ENCODE results near the gene KDELR3.

Gene KDELR3

DNA sequence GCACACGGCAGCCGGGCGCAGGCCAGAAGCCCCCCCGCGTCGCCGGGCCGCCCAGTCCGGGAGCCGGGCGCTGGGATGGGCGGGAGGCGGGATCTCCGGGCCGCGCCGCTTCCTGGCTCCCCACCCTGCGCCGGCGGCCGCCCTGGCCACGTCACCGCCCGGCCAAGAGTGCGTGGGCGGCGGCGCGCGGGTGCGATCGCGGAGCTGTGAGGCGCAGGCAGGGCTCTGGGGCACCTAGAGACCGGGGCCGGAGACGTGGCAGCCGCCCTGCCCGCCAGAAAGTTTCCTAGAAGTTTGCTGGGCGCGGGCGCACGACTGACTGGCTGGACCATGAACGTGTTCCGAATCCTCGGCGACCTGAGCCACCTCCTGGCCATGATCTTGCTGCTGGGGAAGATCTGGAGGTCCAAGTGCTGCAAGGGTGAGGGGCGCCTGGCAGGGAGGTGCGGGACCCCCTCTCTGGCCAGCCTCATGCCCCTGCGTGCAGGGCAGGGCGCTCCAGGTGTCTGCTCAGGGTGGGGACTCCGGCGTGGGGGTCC is at the start of gene KDELR3:
Gene KDELR3 (plus strand): TSS at position 193 of the 539 bp plus-strand sequence. CDS start 138 bp downstream, at position 331.
- no peak for FAIRE-seq

DNA sequence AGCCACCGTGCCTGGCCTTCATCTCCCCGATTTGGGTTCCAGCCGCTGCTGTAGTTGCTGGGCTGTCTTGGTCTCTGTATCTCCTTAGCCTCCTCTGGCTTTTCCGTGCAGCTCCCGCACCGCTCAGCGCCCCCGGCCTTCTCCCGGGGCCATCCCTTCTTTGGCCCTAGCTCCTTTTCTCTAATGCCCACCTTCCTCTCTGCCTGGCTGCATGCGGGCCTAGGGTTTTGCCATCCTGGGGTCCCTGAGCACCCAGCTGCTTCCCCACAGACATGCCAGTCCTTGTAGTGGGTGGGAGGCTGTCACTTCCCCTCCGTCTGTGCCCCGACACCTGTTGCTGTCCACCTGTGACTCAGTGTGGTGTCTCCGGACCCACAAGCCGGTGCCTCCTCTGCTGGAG is 49.3 kb upstream of the KDELR3 start:
- FAIRE-seq, result no peak

DNA sequence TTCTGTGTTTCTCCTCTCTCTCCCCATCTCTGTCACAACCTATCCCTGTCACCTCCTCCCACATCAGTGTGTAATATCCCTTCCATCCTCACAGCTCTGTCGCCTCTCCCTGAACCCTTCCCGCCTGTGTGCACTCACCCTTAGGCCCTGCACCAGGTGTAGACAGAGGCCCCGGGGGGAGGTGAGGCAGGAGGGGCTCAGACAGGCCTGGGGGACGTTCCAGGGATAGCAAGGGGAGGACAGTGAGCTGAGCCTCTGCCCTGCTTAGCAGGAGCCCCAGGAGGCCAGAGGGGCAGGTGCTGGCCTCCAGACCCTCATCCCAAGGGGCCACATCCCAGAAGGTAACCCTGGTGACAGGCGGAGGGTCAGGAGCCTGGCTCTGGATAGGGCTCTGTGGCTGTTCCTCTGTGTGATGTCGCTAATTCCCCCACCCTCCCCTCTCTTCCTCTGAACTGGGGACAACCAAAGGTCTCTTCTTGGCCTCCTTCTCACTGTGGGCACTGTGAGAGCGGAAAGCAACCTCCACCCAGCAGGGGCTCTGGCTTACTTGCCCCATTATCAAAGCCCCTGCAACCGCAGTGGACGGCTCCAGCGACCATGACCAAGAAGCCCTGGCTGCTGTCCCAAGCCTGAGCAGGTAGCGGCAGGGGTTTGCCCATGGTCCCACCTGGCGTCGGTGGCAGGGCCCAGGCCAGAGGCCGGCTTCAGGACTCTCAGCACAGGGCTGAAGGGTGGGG is 48.6 kb upstream of the KDELR3 start:
- FAIRE-seq, result no peak

DNA sequence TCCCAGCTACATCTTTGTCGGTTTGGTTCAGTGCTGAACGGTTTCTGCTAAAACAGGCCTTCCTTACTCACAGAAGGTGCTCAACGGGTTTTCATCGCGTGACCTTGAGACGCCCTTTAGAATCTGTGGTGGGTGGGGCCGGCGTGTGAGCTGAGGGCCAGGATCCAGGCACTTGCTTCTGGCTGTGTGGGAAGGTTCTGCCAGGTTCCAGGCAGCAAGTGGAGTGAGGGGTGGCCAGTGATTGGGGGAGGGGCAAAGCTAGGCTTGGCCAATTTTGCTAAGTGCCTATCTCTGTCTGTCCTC is 48.1 kb upstream of the KDELR3 start:
- no peak for FAIRE-seq

DNA sequence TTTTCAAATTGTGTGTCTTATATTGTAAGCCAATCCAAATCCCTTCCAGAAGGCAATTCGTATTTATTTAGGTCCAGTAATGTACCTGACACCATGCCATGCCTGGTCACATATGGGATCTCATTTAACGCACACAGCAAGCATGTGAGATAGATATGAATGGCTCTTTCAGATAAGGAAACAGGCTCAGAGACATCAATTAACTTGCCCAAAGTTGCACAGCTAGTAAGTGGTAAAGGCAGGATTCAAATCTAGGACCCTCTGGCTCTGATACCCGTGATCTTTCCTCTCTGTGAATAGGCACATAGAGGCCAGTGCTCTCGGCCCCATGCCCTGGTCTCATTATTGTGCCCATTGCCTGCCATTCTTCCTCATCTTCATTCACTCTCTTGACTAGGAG is 47.2 kb upstream of the KDELR3 start:
- no peak for FAIRE-seq

DNA sequence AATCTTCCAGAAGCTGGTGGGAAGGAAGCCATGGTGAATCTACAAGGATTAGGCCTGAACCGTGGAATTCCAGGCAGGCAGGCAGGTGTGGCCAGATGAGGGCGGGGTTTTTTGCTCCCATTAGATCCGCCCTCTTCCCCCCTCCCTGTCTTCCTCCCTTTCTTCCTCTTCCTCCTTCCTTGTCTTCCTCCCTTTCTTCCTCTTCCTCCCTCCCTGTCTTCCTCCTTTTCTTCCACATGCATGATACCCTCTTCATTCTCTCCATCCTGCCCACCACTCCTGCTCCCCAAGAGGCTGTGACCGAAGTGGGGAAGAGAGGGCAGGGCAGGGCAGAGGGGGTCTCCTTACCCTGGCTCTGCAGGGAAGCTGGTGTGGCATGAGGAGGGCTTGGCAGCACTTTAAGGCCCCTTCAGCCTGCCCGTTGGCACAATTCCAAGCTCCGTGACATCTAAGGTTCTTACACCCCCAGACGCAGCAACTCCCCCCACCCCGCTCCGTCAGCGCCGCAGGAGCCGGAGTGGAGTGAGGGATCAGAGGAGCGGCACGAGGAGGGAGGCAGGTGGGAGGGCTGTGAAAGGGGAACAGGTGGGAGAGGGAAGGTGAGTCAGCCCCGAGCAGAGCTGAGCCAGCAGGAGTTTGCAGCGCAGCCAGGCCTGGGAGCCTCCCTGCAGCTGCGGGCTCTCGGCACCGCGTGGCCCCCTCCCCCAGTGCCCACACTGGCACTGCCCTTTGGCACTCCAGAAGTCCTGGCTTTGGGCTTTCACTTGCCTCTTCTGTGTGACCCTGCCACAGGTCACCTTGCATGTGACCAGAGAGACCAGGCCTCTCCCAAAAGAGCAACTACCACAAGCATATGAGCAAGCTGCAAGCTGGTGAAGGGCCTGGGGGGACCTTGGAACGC is 45.0 kb upstream of the KDELR3 start:
- no peak for FAIRE-seq

DNA sequence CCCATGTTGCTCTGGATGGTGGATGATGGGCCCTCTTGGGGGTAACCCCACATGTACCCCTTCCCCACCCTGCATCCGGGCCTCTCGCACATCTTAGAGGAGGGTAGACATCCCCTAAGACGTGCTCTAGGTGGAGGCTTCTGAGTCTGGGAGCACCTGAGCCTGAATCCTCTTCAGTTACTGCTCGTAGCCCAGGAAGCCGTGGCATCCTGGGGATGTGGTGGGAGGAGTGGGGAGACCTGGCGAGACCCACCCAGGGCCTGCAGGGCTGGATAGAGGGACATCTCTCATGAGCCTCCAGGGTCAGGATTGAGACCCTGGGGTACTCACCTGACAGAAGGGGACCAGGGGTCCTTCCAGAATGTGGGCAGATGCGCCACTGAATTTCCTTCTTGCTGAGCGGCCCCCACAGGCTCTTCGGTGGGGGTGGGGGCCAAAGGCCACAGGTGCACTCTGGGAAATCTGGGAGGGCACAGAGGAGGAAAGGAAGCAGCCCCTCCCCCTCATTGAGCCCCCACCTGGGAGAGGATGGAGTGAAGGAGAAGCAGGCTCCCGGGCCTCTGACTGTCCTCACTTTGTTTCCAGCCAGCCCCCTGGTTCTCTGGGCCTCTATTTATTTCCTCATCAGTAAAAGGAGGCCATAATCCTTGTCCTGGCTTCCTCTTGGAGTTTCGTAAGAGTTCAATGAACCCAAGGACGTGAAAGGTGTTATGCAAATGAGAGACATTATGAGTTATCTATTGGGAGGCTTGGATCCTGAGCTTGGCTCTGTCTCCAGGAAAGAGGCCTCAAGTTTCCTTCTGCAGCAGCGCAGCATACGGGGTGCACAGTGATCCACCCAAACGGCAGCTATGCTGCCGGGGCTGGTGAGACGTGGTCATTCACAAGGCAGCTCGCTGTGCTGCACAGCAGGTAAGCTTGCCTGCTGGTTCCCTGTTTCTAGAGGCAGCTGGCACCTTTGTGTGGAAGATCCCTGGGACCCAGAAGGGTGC is 44.1 kb upstream of the KDELR3 start:
- FAIRE-seq, result no peak

DNA sequence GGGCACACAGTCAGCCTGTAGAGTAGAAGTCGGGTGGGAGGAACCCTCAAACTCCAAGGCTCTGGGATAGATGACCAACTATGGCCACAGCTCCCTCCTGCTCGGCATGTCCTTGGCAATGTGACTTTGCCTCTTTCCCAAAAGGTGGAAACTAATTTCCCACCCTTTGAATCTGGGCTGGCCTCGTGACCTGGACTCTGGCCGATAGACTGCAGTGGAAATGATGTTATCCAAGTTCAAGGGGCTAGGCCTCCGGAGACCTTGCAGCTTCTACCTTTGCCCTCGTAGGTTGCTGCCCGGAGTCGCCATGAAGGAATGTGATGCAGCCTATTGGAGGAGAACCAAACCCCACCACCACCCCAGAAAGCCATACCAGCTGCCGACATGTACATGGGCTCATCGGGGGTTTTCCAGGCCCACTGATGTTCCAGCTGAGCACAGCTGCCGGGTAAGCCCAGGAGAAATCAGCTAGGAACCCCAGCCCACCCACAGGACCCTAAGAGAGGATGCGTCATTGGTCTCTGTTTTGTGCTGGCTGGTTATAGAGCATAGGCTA is 43.3 kb upstream of the KDELR3 start:
- no peak for FAIRE-seq

DNA sequence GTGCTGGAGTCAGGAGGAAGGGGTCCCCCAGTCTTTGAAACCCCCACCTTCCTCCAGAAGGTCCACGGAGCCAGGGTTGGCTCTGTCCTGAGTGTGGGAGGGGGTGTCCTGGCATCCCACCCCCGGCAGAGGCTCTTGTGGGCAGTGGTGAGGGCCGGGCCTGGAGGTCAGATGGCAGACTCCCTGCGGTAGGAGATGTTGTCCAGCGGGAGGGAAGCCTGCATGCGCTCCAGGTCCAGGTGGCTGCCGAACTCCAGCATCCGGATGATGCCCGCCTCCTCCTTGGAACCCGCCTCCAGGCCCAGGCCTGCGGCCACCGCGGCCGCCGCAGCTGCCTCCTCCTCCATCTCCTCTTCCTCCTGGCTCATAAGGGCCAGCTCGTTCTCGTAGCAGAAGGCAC is 41.3 kb upstream of the KDELR3 start:
- no peak for FAIRE-seq

DNA sequence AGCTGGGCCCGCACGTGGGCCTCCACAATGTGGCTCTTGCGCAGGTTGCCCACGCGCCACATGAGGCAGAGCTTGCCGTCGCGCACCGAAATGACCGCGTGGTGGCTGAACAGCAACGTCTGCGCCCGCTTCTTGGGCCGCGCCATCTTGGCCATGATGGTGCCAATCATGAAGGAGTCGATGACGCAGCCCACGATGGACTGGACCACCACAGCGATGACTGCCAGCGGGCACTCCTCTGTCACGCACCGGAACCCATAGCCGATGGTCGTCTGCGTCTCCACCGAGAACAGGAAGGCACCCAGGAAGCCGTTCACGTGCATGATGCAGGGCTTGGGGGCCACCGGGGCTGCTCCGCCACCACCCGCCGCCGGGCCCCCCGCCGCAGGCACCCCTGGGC is 40.4 kb upstream of the KDELR3 start:
- FAIRE-seq, result no peak

DNA sequence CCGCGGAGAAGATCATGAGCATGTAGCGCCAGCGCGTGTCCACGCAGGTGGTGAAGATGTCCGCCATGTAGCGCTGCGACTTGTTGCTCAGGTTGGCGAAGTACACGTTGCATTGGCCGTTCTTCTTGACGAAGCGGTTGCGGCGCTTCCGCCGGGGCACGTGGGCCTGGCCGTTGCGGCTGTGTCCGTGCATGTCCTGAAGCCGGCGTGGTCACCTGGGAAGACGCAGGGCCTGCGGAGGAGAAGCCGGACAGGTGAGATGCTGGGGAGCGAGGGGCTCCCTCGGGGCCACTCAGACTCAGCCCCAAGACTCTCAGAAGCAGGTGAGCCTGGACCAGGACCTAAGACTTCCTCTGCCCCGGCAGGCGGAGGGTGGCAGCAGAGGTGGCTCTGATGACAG is 40.0 kb upstream of the KDELR3 start:
- no peak for FAIRE-seq

DNA sequence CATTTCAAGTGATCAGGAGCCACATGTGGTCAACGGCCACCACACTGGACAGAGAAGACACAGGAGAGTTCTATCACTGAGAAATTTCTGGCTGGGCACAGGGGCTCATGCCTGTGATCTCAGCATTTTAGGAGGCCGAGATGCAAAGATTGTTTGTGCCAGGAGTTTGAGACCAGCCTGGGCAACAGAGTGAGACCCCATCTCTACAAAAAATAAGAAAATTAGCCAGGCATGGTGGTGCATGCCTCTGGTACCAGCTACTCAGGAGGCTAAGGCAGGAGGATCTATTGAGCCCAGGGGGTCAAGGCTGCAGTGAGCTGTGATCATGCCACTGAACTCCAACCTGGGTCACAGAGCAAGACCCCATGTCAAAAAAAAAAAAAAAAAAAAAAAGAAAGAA is 39.2 kb upstream of the KDELR3 start:
- FAIRE-seq, result no peak

DNA sequence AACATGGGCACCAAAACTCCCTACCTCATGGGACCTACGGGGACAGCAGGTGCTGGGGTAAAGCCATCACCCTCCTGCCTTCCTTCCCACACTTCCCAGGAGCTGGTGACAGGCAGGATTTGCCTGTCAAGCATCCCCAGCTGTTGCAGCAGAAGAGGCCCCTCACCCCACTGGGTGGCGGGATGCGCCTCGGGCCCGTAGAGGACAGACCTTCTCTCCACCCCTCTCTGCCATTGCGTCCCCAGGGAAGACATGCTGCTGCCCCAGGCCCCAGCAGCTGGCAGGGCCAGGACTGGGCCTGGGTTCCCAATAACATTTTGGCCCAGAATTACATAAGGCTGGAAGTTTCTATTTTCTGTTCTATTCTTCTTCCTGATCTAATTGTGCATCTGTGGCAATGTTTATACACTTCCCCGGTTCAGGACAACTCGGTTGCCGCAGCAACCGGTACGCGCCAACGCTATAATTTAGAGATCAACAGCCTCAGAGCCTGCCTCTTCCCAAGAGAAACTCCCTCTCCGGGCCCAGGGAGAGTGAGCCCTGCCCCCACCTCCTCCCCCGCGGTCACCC is 38.3 kb upstream of the KDELR3 start:
- no peak for FAIRE-seq

DNA sequence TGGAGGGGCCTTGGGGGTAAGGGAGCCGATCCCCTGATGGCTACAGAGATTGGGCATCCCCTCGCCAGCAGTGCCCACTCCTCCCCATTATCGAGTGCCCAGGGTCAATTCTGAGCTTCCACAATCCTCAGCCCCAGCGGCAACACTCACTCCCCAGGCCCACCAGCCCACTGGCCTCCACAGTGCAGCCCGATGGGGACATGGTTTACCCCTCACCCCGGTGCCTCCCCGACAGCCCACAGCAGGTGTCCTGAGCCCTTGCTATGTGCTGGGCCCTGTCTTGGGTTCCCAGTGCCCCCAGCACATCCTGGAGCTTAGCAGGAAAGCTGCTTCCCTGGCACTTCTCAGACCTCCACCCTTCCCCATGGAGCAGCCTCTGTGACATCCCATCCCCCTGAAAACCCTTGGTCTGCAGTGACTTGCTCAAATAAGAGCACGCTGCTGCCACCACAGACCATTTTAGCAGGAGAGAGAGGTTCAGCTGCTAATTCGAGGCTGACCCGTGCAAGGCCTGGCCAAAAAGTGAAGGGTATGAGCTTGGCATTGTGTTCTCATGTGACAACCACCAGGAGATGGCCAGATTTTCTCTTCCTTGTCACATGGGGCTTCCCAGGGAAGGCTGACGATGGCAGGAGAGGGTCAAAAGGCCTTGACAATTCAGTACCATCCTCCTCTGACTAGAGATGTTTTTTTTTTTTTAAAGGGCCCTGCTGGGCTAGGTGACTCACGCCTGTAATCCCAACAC is 36.5 kb upstream of the KDELR3 start:
- FAIRE-seq, result no peak

DNA sequence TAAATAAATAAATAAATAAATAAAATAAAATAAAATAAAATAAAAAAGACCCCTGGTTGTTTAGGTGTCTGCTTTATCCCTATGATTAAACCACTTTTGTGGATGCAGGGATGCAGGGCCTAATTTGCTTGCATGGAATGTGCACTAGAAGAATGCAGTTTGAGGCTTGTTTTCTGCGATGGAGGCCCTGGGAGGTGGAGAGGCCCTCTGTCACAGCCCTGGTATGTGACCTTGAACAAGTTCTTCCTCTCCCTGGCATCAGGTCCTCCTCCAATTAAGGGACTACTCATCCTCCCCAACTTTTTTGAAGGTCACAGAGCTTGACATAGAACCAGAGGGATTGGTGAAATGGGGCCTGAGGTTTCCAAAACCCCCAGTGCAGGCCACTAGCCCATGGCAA is 35.6 kb upstream of the KDELR3 start:
- no peak for FAIRE-seq

DNA sequence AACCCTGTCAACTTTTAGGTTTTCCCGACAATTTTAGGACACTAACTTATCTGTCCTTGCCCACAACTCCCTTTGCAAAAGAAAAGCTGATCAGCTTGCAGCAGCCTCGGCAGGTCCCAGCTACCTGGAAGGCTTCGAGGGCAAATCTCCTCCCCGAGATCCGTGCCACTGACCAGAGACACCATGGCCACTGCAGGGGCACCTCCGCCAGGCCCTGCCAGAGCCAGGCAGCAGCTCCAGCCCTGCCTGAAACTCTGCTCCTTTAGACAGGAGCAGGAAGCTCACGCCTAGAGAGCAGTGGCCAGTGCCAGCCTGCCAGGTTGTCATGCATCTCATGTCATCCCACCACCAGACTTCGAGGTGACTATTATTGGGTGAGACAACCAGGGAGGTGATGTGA is 34.0 kb upstream of the KDELR3 start:
- FAIRE-seq, result no peak

DNA sequence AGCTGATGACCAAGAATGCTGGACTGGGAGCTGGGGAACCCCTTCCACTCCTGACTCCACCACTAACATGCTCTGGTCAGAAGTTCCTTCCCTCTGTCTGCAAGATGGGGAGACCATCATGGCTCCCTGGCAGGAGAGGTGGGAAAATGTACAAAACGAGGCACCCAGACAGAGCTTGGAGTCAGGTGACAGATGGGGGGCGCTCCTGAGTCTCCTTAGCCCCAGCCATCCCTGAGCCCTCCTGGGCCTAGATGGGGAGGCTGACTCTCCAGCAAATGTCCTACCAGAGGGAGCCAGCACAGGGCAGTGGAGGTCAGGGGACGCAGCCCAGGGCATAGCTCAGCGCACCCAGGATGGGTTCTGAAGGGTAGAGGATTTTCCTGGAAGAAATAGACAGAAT is 32.9 kb upstream of the KDELR3 start:
- no peak for FAIRE-seq

DNA sequence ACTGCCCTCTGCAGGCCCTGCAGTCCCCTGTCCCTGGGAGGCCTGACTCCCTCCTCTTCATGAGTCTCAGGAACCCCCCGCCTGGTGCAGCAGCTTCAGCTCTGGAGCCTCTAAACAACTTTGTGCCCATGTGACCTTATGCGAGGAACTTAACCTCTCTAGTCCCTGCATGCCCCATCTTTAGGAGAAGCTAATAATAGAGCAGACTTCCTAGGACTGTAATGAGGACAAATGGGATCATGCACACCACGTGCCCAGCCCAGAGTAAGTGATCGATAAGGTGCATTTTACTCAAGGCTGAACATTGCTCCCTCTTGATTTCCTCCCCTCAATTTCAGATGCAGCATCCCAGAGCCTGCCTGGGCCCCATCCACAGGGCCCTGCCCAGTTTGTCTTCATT is 31.9 kb upstream of the KDELR3 start:
- FAIRE-seq, result no peak

DNA sequence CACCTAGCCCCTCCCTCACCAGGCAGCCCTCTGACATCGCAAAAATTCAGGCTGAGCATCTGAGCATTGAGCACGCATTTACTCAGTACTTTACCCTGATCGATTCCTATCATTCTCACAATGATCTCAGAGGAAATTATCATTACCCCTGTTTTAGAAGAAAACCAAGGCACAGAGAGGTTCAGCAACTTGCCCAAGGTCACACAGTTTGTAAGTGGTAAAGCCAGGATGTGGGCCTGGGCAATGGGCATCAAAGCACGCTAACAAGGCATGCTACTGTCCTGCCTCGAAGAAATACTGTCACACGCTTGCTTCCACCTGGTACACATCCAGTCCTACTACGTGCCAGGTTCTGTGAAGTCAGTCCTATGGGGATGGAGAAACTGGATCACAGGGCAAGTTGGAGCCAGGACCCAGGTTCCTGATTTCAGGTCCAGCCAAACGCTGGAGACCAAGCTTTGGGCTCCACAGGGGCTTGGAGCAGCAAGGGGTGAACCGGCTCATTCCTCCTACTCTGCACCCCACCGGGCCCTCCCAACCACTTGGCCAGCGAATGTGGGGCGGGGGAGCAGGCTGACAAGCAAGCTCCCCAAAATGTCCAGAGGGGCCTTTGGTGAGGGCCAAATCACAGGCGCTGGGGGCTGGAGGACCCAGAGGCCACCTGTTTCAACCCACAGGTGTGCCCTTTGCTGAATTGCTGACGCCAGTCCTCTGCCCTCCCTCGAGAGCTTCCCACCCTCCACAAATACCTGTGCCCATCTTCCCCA is 31.1 kb upstream of the KDELR3 start:
- no peak for FAIRE-seq

DNA sequence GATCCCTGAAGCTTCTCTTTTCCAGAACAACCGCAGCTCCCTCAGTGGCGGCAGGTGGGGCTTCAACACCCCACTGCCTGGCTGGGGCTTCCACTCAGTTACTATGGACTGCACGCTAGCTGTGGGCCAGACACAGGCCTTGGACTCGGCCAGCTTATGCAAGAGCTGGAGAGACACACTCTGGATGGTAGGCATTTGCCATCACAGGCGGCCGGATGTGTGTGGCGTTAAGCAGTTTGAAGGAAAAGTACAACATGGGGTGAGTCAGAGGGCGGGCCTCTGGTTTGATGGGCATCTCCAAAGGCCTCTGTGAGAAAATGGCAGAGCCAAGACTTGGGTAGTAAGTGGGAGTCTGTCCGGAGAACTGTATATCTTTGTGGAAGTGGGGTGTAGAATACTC is 30.5 kb upstream of the KDELR3 start:
- FAIRE-seq, result no peak
